ENCODE measurements around the gene FAHD2A. TPM values are rescaled to one million over a fixed set of nuclear protein-coding genes. Genes with fewer than 3 reads are reported as not detected.
"Not testable (repeated sequence)": the region's sequence is repeated elsewhere in the genome, so short reads cannot be mapped to it uniquely, and the experiment has no call there.

The FAHD2A gene
- total RNA-seq, 2 experiments from 2014 or later: 33.8 to 37.5 TPM

- POLR2A ChIA-PET: no interaction called here
- CTCF ChIA-PET: no interaction called here
Observed at GRCh38 chr2:95374921-95375471, 27.5 kb upstream of the FAHD2A start.

DNA sequence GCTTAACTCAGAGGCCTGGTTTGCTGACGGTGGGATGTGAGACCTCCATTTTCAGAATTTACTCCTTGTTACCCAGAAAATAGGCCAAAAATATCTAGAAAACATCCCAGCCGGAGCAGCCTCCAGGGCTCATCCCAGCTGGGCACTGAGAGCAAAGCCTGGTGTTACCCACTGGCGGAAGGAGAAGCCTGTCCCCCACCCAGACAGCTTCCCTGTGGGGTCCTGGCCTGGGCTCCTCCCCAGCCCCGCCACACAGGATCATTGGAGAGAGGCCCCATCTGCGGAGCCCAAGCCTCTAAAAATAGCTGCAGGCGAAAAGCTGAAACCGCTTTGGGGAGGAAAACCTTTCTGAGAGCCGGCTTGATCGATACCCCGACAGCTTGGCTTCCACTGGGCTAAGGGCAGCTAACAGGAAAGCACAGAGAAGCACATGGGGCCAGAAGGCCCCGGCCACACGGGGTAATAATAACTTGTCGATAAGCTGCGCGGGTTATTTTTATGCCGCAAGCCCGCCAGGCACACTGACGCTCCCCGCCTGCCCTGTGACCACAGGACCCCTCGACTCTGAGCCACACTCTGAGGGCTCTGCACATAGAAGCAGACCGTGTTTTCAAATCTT lies 26.9 kb upstream of the FAHD2A start:
- POLR2A ChIA-PET: no interaction called here
- CTCF ChIA-PET: no interaction called here

DNA sequence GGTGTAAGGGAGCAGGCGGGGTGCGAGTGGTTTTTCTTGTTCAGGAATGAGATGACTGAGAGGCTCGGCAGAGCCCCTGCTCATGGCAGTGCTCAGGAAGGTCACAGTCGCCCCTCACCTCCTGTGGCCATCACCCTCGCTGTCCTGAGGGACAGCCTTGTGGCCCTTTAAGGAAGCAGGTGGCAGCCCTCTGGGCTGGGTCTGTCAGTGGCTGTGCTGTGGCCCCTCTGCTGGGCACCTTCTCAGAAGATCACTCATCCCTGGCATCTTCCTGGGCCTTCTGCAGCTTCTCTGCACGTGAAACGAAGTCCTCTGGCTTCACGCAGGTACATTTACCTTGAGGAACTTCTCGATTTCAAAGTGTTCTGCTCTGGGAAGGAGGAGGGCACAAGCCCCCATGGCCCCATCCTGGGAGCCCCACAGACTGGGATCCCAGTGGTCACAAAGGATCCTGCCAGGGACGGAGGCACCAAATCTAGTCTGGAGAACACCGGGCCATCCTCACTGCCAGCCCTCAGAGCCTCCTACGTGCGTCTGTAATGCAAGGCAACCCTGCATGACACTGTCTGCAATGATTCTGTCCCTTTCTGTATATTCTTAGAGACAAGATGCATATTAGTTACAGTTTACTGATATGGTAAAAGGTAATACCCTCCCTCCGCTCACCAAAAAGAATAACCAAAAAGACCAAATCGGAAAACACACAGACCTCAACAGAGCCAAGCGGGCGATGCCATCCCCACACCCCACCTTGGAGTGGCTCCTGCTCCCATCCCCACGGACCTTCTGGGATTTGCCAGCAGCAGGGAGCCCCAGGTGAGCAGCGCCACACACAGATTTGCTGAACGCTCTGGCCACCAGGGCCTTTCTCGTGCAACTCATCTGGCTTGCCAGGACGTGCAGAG lies 25.9 kb upstream of the FAHD2A start:
- POLR2A ChIA-PET: no interaction called here
- CTCF ChIA-PET: no interaction called here

- CTCF ChIA-PET: interaction anchor here (0.8 kb wide), 1 partner anchor 12 kb away, joined by 3 read pairs; no protein-coding TSS in a partner anchor
- POLR2A ChIA-PET: no interaction called here
Observed at GRCh38 chr2:95377216-95378123, 25.0 kb upstream of the FAHD2A start.

- POLR2A ChIA-PET: not testable (repeated sequence)
- CTCF ChIA-PET: interaction anchor here (0.6 to 0.8 kb wide), 2 partner anchors 11 to 34 kb away, joined by 3 read pairs; no protein-coding TSS in a partner anchor
Observed at GRCh38 chr2:95378281-95378680, 24.2 kb upstream of the FAHD2A start.

DNA sequence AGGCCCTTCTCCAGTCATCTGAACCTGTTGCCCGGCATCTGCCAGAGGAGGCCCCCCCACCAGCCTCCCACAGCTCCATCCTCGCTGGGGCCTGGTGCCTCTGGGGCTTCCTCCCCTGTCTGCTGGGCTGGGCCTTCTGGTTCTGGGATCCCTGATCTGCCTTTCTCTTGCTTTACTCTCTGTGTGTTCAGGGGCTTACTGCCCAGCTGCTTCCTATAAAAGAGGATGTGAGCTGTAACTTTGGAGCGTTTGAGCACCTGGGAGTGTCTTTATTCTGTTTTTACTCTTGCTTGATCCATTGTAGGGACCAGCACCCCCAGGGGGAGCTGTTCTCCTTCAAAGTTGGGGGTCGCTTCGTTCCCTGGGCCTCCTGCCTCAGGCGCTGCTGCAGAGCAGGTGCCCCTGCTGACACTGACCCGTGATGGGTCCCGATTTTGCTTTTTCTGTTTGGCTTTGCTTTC lies 23.1 kb upstream of the FAHD2A start:
- CTCF ChIA-PET: no interaction called here
- POLR2A ChIA-PET: no interaction called here

- CTCF ChIA-PET: no interaction called here
- POLR2A ChIA-PET: no interaction called here
Observed at GRCh38 chr2:95380280-95380679, 22.2 kb upstream of the FAHD2A start.

GRCh38 chr2:95380731-95381130 lies 21.8 kb upstream of the FAHD2A start:
- ChIA-PET POLR2A (no interaction called here), CTCF (no interaction called here)

DNA sequence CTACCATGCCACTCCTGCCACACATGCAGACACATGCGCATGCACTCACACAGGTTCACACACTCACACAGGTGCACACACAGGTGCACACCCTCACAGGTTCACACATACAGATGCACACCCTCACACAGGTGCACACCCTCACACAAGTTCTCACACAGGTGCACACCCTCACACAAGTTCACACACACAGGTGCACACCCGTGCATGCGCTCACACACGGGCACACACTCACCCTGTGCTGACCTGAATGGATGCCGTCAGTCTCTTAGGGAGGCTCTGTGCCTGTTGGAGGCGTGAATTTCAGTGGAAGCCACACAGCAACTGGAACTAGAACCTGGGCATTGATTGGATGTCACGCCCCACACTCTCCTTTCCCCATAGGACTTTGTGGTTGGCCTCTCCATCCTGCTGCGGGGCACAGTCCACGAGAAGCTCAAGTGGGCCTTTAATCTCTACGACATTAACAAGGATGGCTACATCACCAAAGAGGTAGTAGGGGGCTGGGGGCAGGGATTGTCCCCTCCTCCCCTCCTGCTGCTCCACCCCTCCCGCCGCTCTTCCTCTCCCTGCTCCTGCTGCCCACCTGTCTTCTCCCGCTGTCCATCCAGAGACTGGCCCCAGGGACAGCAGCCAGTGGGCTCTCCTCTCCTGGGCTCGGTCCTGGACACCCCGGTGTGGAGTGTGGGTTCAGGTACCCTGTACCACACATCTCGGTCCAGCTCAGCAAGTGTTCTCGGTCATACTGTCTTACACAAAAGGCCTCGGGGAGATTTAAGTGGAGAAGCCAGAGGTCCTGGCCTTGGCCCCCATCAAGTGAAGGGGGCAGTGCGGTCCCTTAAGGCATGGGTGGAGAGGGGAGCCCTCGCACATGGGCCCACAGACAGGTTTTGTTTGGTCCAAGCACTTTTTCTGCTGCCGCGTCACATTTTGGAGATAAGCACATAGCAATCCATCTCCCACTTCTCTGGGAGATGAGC lies 21.0 kb upstream of the FAHD2A start:
- CTCF ChIA-PET: no interaction called here
- POLR2A ChIA-PET: no interaction called here

- ChIA-PET POLR2A (no interaction called here), CTCF (no interaction called here)
Observed at GRCh38 chr2:95382192-95382591, 20.3 kb upstream of the FAHD2A start.

DNA sequence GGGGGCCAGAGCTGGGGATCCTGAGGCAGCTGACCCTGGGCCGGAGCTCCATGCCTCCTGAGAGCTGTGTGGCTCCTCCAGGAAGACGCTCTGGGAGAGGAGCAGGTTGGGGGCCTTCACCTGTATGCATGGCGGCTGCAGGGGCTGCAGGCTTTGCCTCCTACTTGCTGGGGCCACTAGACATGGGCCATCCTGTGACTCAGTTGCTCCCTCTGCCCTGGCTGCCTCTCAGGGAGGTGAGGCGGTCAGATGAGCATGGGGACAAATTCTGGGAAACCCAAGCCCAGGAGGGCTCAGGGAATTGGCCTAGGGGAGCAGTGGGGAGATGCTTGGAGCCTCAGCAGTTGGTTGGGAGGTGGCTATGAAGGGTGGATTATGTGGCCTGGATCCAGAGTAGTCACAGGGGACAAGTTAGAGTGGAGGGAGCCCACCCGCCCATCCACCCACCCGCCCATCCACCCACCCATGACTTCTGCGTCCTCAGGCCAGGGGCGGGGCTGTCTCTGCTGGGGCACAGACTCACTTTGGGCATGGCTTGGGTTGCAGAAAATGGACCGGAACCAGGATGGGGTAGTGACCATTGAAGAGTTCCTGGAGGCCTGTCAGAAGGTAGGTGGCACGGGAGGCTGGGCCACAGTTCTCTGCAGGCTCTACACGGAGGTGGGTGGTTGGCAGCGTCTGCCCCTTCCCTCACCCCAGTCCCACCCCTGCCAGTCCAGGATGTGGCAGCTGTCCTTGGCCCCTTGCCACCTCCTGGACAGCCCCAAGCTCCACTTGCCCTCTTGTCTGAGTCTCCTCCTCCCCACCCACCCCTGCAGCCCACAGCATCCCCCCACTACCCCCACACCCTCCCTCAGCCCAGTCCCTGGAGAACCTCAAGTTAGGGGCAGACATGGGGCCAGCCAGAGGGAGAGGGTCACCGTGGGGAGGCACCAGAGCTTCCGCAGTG lies 19.5 kb upstream of the FAHD2A start:
- POLR2A ChIA-PET: no interaction called here
- CTCF ChIA-PET: no interaction called here

DNA sequence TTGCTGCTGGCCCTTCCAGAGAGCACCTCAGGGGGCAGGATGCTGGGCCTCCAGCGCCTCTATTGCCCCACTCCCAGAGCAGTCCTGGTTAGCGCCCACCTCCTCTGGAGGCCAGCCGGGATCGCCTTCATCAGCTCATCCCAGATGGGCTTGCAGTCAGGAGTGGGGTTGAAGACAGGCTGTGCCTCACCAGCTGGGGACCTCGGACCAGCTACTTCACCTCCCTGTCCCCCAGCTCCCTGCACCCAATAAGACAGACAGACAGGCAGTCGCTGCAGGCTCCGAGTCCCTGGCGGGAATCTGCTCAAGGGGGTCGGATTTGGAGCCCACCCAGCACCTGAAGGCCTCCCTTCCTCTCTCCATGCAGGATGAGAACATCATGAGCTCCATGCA lies 18.9 kb upstream of the FAHD2A start:
- POLR2A ChIA-PET: no interaction called here
- CTCF ChIA-PET: no interaction called here

GRCh38 chr2:95384854-95385569 lies 17.5 kb upstream of the FAHD2A start:
- POLR2A ChIA-PET: no interaction called here
- CTCF ChIA-PET: interaction anchor here (0.9 kb wide), 1 partner anchor 16 kb away, joined by 3 read pairs; no protein-coding TSS in a partner anchor

- CTCF ChIA-PET: no interaction called here
- POLR2A ChIA-PET: no interaction called here
Observed at GRCh38 chr2:95385570-95385984, 16.9 kb upstream of the FAHD2A start.

DNA sequence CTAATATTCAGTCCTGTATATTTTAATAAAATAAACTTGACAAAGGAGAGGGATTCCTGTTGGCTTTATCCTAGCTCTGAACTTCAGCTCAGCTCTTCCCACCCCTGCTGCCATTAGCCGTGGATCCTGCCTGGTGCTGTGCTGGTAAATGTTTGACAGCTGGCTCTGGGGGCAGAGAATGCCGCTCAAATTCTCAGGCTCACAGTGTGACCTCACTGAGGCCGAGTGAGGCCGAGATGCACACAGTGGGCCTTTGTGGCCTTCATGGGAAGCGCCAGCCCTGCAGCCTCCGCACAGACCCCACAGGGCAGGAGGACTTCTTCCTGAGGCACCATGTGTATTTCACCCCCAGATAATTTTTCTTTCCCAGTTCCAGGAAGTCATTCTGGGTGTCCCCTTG lies 16.5 kb upstream of the FAHD2A start:
- CTCF ChIA-PET: no interaction called here

DNA sequence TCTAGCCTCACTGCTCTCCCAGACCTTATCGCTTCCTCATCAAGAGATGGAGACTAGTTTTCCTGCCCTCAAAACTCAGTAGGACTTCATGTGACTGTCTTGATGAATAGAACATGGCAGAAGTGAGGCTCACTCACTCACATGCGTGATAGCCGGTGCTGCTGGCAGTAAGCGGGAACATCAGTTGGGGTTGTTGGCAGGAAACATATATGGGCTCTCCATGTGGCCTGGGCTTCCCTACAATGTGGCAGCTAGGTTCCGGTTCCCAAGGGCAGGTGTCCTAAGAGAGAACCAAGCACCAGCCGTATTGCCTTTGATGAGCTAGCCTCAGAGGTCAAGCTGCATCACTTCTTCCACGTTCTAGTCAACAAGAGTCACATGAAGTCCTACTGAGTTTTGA lies 15.2 kb upstream of the FAHD2A start:
- POLR2A ChIA-PET: interaction anchor here (0.9 kb wide), 1 partner anchor 15 kb away, joined by 3 read pairs; the partner anchor contains the start of gene FAHD2A
- CTCF ChIA-PET: interaction anchor here (1.1 kb wide), 1 partner anchor 42 kb away, joined by 3 read pairs; no protein-coding TSS in a partner anchor

More for the DNA sequence above, 16.5 kb upstream of the FAHD2A start:
- POLR2A ChIA-PET: no interaction called here
